Nephron (organoid): ENCODE data around the gene PPIG.
"Not testable (repeated sequence)": the region's sequence is repeated elsewhere in the genome, so short reads cannot be mapped to it uniquely, and the experiment has no call there.

Experiments used
- H3K27ac Mint-ChIP-seq, 3 experiments: 2 replicates each; pipeline ENCODE4 v1.8.0; 2020; ENCODE audit warnings: mixed read lengths in 3 of 3, mild to moderate bottlenecking in 2 of 3, moderate library complexity in 1 of 3
- H3K27me3 Mint-ChIP-seq: 2 replicates; pipeline ENCODE4 v1.8.0; 2021; ENCODE audit warnings: low read depth, mild to moderate bottlenecking, moderate library complexity, mixed read lengths
- H3K36me3 Mint-ChIP-seq: 2 replicates; pipeline ENCODE4 v1.8.0; 2020; ENCODE audit warnings: low read depth, mixed read lengths
- H3K4me1 Mint-ChIP-seq: 2 replicates; pipeline ENCODE4 v1.8.0; 2020; ENCODE audit warnings: mixed read lengths
- H3K4me3 Mint-ChIP-seq, 3 experiments: 2 replicates each; pipeline ENCODE4 v1.8.0; 2020; ENCODE audit warnings: mild to moderate bottlenecking in 3 of 3, mixed read lengths in 3 of 3, moderate library complexity in 2 of 3
- H3K9me3 Mint-ChIP-seq: 2 replicates; pipeline ENCODE4 v1.8.0; 2020; ENCODE audit warnings: mixed read lengths
- TF ChIP-seq, protein P1 (sequence below), 3 experiments: fragments of 200-600 bp; sonication (generic); IDR thresholded peaks; one replicate each; pipeline ENCODE4 v1.5.0; 2021; ENCODE audit warnings: antibody characterized with exemption in 3 of 3; ENCODE audit not compliant: unreplicated experiment in 3 of 3

PPIG gene

DNA sequence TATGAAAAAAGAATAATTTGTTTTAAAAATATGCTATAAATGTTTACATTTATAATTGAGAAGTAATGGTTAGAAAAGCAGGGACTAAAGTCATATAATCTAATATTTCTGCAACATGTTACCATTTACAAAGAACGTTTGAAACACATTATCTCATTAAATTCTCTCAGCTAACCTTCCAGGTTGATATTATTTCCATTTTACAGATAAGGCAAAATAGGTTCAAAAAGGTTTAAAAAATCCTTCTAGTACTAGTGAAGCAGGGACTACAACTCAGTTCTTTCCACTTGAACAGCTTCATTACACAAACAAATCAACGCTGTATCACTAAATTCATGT, 11.4 kb upstream of the PPIG start:
- H3K36me3 Mint-ChIP-seq: no peaks in the 10 kb centered on the region
- no peaks in the 10 kb centered on the region for H3K27me3 Mint-ChIP-seq
- H3K9me3 Mint-ChIP-seq: no peaks in the 10 kb centered on the region
- H3K4me3 Mint-ChIP-seq: peak overlapping the region; percentile 96 to 99 (median 97)
- H3K4me1 Mint-ChIP-seq: peaks cover 26% of the 10 kb centered on the region
- H3K27ac Mint-ChIP-seq: peak overlapping the region; percentile 52 to 95 (median 87)
- TF ChIP-seq, protein P1, sequence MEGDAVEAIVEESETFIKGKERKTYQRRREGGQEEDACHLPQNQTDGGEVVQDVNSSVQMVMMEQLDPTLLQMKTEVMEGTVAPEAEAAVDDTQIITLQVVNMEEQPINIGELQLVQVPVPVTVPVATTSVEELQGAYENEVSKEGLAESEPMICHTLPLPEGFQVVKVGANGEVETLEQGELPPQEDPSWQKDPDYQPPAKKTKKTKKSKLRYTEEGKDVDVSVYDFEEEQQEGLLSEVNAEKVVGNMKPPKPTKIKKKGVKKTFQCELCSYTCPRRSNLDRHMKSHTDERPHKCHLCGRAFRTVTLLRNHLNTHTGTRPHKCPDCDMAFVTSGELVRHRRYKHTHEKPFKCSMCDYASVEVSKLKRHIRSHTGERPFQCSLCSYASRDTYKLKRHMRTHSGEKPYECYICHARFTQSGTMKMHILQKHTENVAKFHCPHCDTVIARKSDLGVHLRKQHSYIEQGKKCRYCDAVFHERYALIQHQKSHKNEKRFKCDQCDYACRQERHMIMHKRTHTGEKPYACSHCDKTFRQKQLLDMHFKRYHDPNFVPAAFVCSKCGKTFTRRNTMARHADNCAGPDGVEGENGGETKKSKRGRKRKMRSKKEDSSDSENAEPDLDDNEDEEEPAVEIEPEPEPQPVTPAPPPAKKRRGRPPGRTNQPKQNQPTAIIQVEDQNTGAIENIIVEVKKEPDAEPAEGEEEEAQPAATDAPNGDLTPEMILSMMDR (IDR thresholded peaks at IDR 0.05; ENCODE audit: unreplicated experiment in 3 of 3): no peak

- Mint-ChIP-seq H3K4me3 (peak within 1 kb of the TSS; percentile 96 to 99 (median 97)), H3K4me1 (peaks cover 26% of the 10 kb centered on the region), H3K27me3 (no peaks in the 10 kb centered on the region), H3K27ac (peak within 1 kb of the TSS; percentile 52 to 95 (median 87)), H3K36me3 (no peaks in the 10 kb centered on the region), H3K9me3 (no peaks in the 10 kb centered on the region)
- TF ChIP-seq, protein P1 (IDR thresholded peaks at IDR 0.05; ENCODE audit: unreplicated experiment in 3 of 3): no peak
These were observed 10.8 kb upstream of the PPIG start, which contains the start of gene FASTKD1 for GRCh38 chr2:169573160-169573973. FASTKD1 (minus strand) TSS chr2:169573865; CDS start chr2:169572029, 1,836 bp downstream.

DNA sequence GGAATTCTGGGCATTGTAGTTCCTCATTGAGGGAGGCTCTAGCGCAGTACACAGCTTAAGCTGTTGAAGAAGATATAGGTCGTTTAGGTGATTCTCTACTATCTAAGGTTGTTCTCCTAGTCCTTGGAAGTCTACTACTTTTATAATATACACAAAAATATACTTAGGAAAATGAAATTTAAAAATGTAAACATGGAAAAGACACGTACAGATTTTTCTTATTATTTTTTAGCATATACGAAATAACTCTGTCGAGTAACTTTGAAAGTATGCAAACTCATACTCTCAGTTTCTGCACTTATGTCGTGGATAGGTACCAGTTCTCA, 10.2 kb upstream of the PPIG start:
- peak overlapping the region; percentile 52 to 95 (median 87) for H3K27ac Mint-ChIP-seq
- TF ChIP-seq, protein P1 (IDR thresholded peaks at IDR 0.05; ENCODE audit: unreplicated experiment in 3 of 3): no peak
- H3K4me1 Mint-ChIP-seq: peaks cover 26% of the 10 kb centered on the region
- H3K4me3 Mint-ChIP-seq: peak overlapping the region; percentile 96 to 99 (median 97)
- no peaks in the 10 kb centered on the region for H3K36me3 Mint-ChIP-seq
- H3K9me3 Mint-ChIP-seq: no peaks in the 10 kb centered on the region
- H3K27me3 Mint-ChIP-seq: no peaks in the 10 kb centered on the region

DNA sequence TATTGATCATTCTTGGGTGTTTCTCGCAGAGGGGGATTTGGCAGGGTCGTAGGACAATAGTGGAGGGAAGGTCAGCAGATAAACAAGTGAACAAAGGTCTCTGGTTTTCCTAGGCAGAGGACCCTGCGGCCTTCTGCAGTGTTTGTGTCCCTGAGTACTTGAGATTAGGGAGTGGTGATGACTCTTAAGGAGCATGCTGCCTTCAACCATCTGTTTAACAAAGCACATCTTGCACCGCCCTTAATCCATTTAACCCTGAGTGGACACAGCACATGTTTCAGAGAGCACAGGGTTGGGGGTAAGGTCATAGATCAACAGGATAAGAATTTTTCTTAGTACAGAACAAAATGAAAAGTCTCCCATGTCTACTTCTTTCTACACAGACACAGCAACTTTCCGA, 9.6 kb upstream of the PPIG start:
- not testable (repeated sequence) for H3K36me3 Mint-ChIP-seq, H3K9me3 Mint-ChIP-seq, H3K27me3 Mint-ChIP-seq, H3K27ac Mint-ChIP-seq
- peak overlapping the region; percentile 54 to 64 (median 63) for H3K4me3 Mint-ChIP-seq
- H3K4me1 Mint-ChIP-seq: peaks cover 26% of the 10 kb centered on the region

- not testable (repeated sequence) for H3K27me3 Mint-ChIP-seq, H3K27ac Mint-ChIP-seq, H3K4me3 Mint-ChIP-seq, H3K9me3 Mint-ChIP-seq, H3K36me3 Mint-ChIP-seq
- H3K4me1 Mint-ChIP-seq: peaks cover 20% of the 10 kb centered on the region
These were observed 8.9 kb upstream of the PPIG start for GRCh38 chr2:169575264-169575663.

DNA sequence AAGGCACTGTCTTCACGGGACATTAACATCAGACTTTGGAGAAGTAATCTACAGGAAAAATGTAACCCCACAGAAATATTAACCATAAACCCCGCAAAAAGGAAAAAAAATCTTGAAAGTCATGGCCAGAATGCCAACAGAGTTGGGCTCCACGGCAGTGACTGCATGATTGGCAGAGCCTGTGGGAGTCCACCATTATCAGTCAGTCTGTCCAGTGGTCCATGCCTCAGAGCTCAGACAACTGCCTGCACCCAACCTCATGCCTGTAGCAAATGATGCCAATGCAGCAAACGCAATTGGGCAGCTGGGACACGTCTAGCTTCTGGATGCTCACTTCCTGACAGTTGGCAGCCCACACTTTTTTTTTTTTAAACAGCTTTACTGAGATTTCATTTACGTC, 5.1 kb upstream of the PPIG start:
- Mint-ChIP-seq H3K4me1 (no peaks in the 10 kb centered on the region), H3K9me3 (peaks cover 3% of the 10 kb centered on the region), H3K4me3 (peak overlapping the region in 1 of 3 experiments; percentile 15), H3K27ac (no peak overlapping the region), H3K27me3 (peaks cover 4% of the 10 kb centered on the region), H3K36me3 (peaks cover 3% of the 10 kb centered on the region)
- TF ChIP-seq, protein P1 (IDR thresholded peaks at IDR 0.05; ENCODE audit: unreplicated experiment in 3 of 3): no peak

DNA sequence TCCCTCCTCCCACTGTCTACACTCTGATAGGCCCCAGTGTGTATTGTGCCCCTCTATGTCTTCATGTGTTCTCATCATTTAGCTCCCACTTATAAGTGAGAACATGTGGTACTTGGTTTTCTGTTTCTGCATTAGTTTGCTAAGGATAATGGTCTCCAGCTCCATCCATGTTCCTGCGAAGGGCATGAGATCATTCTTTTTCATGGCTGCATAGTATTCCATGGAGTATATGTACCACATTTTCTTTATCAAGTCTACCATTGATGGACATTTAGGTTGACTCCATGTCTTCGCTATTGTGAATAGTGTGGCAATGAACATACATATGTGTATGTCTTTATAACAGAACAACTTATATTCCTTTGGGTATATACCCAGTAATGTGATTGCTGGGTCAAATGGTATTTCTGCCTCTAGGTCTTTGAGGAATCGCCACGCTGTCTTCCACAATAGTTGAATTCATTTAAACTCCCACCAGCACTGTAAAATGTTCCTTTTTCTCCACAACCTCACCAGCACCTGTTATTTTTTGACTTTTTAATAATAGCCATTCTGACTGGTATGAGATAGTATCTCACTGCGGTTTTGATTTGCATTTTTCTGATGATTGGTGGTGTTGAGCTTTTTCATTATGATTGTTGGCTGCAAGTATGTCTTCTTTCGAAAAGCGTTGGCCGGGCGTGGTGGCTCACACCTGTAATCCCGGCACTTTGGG, 1.4 kb upstream of the PPIG start:
- not testable (repeated sequence) for H3K27me3 Mint-ChIP-seq, H3K27ac Mint-ChIP-seq, H3K9me3 Mint-ChIP-seq, H3K36me3 Mint-ChIP-seq
- Mint-ChIP-seq H3K4me1 (peaks cover 18% of the 10 kb centered on the region), H3K4me3 (peak overlapping the region; percentile 58 to 74 (median 70))
